PC-9 (cell line): Measurements from ENCODE around the gene PTPRM.

Experiments
- EZH2 ChIP-seq: fragments of 200-600 bp; sonication (generic); IDR thresholded peaks from 2 replicates; pipeline ENCODE4 v1.8.0; 2017; ENCODE audit warnings: antibody characterized with exemption, low read depth
- TF ChIP-seq, protein P1 (sequence below): fragments of 200-600 bp; sonication (generic); conservative IDR thresholded peaks from 2 replicates; pipeline ENCODE4 v1.6.1; 2017; ENCODE audit warnings: mixed run types, antibody characterized with exemption, mild to moderate bottlenecking, moderate library complexity

DNA sequence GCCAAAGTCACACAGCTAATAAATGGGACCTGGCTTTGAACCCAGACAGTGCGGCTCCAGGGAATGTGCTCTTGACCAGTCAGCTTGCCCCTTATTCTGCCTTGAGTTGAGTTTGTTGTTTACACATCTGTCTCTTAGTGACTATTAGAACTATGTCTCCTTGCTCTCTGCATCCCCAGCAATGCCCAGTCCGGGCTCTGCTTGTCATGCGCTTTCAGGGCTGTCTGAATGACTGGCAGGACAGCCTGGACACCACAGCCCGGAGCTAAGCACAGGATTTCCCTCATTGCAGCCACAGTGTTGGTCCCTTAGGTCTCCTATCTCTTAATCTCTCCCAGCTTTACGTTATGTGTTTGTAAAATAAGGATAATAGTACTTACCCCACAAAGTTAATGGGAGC, 795.7 kb downstream of the PTPRM start:
- TF ChIP-seq, protein P1, sequence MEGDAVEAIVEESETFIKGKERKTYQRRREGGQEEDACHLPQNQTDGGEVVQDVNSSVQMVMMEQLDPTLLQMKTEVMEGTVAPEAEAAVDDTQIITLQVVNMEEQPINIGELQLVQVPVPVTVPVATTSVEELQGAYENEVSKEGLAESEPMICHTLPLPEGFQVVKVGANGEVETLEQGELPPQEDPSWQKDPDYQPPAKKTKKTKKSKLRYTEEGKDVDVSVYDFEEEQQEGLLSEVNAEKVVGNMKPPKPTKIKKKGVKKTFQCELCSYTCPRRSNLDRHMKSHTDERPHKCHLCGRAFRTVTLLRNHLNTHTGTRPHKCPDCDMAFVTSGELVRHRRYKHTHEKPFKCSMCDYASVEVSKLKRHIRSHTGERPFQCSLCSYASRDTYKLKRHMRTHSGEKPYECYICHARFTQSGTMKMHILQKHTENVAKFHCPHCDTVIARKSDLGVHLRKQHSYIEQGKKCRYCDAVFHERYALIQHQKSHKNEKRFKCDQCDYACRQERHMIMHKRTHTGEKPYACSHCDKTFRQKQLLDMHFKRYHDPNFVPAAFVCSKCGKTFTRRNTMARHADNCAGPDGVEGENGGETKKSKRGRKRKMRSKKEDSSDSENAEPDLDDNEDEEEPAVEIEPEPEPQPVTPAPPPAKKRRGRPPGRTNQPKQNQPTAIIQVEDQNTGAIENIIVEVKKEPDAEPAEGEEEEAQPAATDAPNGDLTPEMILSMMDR = no peak
- TF ChIP-seq EZH2 = no peak
